Immature natural killer cell (primary cell): ENCODE measurements around the gene GLYATL1B. TPM values are rescaled to one million over a fixed set of nuclear protein-coding genes. Genes with fewer than 3 reads are reported as not detected.

Experiments used
- DNase-seq, 3 donors: peaks; one replicate each; pipeline ENCODE4 v3.0.0; 2022; ENCODE audit warnings: mixed read lengths in 1 of 3
- H3K27ac Mint-ChIP-seq, 6 donors: one replicate each; pipeline ENCODE4 v1.8.0; 2020; ENCODE audit warnings: mixed read lengths in 6 of 6, mild to moderate bottlenecking in 5 of 6, inconsistent platforms in 4 of 6, moderate library complexity in 3 of 6
- H3K27me3 Mint-ChIP-seq, 3 donors: one replicate each; pipeline ENCODE4 v1.8.0; 2020 to 2021; ENCODE audit warnings: low read depth in 3 of 3, mild to moderate bottlenecking in 3 of 3, mixed read lengths in 3 of 3, moderate library complexity in 3 of 3, inconsistent platforms in 1 of 3
- H3K36me3 Mint-ChIP-seq, 3 donors: one replicate each; pipeline ENCODE4 v1.8.0; 2020; ENCODE audit warnings: mixed read lengths in 3 of 3, inconsistent platforms in 2 of 3, mild to moderate bottlenecking in 2 of 3
- H3K4me1 Mint-ChIP-seq, 2 donors: one replicate each; pipeline ENCODE4 v1.8.0; 2020; ENCODE audit warnings: inconsistent platforms in 2 of 2, mild to moderate bottlenecking in 2 of 2, mixed read lengths in 2 of 2, moderate library complexity in 1 of 2
- H3K4me3 Mint-ChIP-seq, 5 donors: one replicate each; pipeline ENCODE4 v1.8.0; 2020; ENCODE audit warnings: mild to moderate bottlenecking in 5 of 5, mixed read lengths in 5 of 5, inconsistent platforms in 3 of 5, moderate library complexity in 3 of 5
- H3K9me3 Mint-ChIP-seq, 6 donors: one replicate each; pipeline ENCODE4 v1.8.0; 2020; ENCODE audit warnings: mild to moderate bottlenecking in 6 of 6, mixed read lengths in 6 of 6, inconsistent platforms in 4 of 6, moderate library complexity in 3 of 6
- polyA plus RNA-seq, 3 donors: library from polyadenylated mRNA; unstranded; fragments of 300-500 nt; fragmentation: Illumina TruSeq; gene quantifications; one replicate each; pipeline ENCODE4 v1.2.3, GENCODE V29; 2021

Gene GLYATL1B
- polyA plus RNA-seq, 3 donors from 2014 or later = not detected

GRCh38 chr11:59142530-59143507, 56.7 kb downstream of the GLYATL1B start, which contains the start of gene FAM111A:
TSS of gene FAM111A (plus strand) at chr11:59142856. CDS start at chr11:59148873, 6,017 bp downstream.
- Mint-ChIP-seq H3K27me3 (peaks cover 2 to 10% (median 6%) of the 10 kb centered on the region in 3 donors), H3K9me3 (no peaks in the 10 kb centered on the region), H3K36me3 (peaks cover 4 to 10% (median 7%) of the 10 kb centered on the region in 3 donors), H3K27ac (peak within 1 kb of the TSS; percentile 94 to 99 (median 98)), H3K4me1 (peaks cover 47 to 58% of the 10 kb centered on the region in 2 donors), H3K4me3 (peak within 1 kb of the TSS; percentile 94 to 98 (median 98))
- peak; percentile 85 to 87 (median 86) for DNase-seq

DNA sequence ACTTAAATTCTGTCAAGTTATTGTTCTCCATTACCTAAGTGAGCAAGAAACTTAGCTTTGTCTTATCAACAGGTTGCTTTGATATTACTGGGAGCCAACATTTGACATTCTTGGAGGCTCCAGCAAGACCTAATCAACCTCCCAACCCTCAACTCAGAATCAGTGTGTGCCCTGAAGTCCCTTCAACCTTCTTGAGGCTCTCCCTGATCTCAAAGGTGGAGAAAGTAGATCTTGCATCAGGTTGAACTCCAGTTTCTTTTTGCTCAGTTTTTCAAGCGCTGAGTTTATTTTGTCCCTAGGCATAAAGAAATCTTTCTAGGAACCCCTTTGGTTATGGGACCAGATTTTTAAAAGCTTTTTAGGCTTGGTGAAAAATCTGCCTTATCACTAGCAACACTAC, 58.0 kb downstream of the GLYATL1B start:
- H3K9me3 Mint-ChIP-seq = no peaks in the 10 kb centered on the region
- peaks cover 48 to 68% of the 10 kb centered on the region in 2 donors for H3K4me1 Mint-ChIP-seq
- no peak for DNase-seq
- H3K27me3 Mint-ChIP-seq = peaks cover 2 to 10% (median 6%) of the 10 kb centered on the region in 3 donors
- peak overlapping the region; percentile 94 to 99 (median 98) for H3K27ac Mint-ChIP-seq
- peak overlapping the region; percentile 94 to 98 (median 98) for H3K4me3 Mint-ChIP-seq
- peaks cover 3 to 8% (median 5%) of the 10 kb centered on the region in 3 donors for H3K36me3 Mint-ChIP-seq

Other genes starting within 250 kb of the GLYATL1B start
- not detected for gene GLYATL2, start 241.6 kb upstream of the GLYATL1B start, polyA plus RNA-seq
- not detected for gene GLYATL1, start 146.8 kb upstream of the GLYATL1B start, polyA plus RNA-seq
- 1 to 10 TPM in 1 of 3 donors, under 1 TPM in 1, not detected in 1; 0.88 to 3.1 TPM for gene FAM111B, start 20.9 kb downstream of the GLYATL1B start, polyA plus RNA-seq
- gene FAM111A, start 56.5 kb downstream of the GLYATL1B start, polyA plus RNA-seq = 10 to 100 TPM; 28.6 to 41.8 (median 31.2) TPM
- 1 to 10 TPM in 1 of 3 donors, under 1 TPM in 2; 0.16 to 1.2 (median 0.22) TPM for gene DTX4, start 85.8 kb downstream of the GLYATL1B start, polyA plus RNA-seq
- 10 to 100 TPM in 1 of 3 donors, 1 to 10 TPM in 2; 1.7 to 13.2 (median 7.1) TPM for gene MPEG1, start 126.6 kb downstream of the GLYATL1B start, polyA plus RNA-seq